Retina (tissue), 1 donor: ENCODE data around the gene ITIH1.
"Not testable (repeated sequence)": the region's sequence is repeated elsewhere in the genome, so short reads cannot be mapped to it uniquely, and the experiment has no call there.

ENCODE experiments used
- DNase-seq: peaks from one replicate; pipeline ENCODE4 v3.0.0-alpha.2; 2016

The ITIH1 gene

DNA sequence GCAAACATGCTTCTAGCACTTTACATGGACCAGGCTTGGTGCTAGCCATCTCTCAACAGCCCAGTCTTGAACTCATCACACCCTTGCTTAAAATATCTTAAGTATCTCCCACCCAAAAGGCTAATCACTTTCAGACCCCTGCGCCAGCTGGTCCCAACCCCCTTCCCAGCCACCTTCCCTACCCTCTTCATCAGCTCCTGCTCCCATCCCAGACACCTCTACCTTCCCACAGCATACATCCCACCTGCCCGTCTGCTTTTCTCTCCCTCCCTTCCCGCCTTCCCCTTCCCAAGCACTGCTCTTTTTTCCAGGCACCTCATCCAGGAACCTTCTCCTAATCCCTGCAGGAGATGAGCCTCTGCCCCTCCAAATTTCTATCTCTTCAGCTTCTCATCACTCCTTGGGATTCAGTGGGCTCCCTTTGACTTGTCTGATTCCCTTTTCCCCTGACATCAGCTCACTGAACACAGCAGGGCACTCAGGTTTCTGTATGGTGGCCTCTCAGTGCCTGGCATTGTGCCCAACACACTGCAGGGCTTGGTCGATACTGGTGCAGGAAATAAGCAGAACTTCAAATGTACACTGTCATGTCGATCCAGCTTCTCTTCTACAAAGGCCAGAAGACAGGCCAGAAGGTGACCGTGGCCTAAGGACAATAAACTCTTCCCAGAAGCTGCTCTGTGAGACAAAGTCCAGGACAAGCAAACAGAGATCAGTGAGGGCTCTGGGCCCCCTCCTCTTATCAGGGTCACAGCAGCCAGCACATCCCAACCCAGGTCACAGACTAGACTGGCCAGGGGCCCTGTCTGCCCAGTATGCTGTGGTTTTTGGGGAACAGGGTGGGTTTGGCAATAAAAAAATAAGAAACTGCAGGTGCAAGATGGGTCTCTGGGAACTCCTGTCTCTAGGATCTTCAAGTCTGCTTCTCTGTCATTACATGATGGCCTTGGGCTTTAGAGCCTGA is 2.2 kb upstream of the ITIH1 start:
- no peak for DNase-seq

- no peak for DNase-seq
Observed at GRCh38 chr3:52775877-52776276, 1.5 kb upstream of the ITIH1 start.

- not testable (repeated sequence) for DNase-seq
Observed at GRCh38 chr3:52776486-52776885, 913 bp upstream of the ITIH1 start.

DNA sequence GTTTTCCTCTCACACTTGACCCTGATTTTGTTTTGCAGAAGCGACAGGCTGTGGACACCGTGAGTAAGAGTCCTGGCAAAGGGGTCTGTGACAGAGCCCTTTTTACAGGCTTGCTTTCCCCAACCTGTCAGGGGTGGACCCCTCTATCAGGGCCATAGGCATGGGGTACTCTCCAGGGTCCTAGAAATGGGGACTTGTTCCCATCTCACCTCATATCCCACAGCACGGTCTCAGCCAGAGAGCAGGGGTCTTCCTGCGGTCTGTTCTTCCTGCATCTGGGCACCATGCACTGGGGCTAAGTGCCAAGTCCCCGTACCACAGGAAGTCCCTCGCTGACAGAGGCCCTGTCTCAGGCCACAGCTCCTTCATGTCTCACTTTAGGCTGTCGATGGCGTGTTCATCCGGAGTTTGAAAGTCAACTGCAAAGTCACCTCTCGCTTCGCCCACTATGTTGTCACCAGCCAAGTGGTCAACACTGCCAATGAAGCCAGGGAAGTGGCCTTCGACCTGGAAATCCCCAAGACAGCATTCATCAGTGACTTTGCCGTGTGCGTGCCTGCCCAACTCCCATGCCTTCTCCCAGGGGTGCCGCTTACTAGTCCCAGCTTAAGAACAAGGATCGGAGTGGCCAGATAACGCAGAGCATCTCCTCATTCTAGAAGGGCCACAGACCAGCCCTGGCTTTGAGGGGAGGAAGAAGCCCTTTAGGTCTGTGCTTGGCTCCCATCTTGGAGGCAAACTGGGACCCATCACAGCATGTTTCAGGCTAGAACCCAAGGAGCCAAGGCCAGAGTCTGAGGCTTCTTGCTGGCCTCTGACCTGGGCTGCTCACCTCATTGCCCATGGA is 783 bp downstream of the ITIH1 start:
- DNase-seq = no peak

DNA sequence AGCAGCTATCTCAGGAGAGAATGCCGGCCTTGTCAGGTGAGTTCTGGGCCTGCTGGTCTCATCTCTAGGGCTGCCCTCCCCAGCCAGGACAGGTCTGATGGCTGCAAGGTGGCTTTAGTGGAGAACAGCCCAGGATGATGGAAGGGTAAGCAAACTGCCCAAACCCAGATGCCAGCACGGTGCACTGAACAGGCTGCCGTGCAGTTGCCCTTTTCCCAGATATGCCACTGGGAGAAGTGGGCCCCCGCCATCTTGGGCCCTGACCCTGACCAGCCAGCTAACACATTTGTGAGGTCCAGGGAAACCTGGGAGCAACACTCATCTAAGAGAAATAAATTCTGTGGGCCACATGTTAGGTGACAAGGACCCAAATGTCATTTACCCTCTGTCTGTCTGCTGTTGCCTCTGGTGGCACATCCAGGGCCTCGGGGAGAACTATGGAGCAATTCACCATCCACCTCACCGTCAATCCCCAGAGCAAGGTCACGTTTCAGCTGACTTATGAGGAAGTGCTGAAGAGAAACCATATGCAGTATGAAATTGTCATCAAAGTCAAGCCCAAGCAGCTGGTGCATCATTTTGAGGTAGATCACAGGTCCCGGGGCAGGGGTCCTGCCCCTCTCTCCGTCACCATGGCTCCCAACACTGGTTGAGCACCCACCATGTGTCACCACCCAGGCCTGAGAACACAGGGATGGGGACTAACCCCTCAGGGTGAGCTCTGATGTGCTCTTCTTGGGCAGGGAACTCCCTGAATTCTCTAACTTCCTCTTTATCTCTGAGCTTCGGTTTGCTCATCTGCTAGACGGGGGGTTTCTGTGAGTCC is 1.8 kb downstream of the ITIH1 start:
- DNase-seq = no peak

DNA sequence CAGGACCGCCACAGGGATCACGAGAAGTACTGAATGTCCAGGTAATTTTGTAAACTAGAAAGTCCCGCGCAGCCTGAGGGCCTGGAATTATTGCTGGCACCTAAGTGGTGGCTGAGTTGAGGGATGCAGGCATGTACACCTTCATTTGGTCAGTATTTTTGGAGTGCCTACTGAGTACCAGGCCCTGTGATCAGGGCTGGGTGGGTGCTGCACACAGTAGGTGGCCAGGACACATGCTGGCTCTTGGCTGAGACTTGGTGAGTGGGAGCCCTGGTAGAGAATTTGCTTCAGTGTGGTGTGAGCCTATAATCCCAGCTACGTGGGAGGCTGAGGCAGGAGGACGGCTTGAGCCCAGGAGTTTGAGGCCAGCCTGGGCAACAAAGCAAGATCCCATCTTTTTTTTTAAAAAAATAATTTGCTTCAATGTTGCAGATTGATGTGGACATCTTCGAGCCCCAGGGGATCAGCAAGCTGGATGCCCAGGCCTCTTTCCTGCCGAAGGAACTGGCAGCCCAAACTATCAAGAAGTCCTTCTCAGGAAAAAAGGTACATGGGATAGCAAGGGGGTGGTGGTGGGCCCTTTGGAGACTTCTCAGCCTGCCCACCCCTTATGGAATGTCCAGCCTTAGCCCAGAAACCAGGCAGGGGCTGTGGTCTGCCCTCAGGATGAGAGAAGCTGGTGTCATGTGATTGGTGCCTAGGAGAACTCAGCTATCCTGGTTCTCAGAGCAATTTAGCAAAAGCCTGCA is 2.6 kb downstream of the ITIH1 start:
- DNase-seq = no peak

GRCh38 chr3:52781741-52782140 is 4.3 kb downstream of the ITIH1 start:
- DNase-seq = no peak

GRCh38 chr3:52782412-52783210 is 5.2 kb downstream of the ITIH1 start:
- no peak for DNase-seq

DNA sequence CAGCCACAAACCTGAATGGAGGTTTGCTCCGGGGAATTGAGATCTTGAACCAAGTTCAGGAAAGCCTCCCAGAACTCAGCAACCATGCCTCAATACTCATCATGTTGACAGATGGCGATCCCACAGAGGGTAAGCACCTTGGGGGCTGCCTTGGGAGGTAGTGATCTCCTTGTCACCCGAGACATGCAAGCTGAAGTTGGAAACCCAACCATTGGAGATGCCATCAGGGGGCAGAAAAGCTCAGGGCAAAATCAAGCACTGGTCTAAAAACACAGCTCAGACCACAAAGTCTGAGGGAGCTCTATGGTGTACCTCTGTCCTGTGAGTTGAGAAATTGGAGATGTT is 5.8 kb downstream of the ITIH1 start:
- DNase-seq = no peak

DNA sequence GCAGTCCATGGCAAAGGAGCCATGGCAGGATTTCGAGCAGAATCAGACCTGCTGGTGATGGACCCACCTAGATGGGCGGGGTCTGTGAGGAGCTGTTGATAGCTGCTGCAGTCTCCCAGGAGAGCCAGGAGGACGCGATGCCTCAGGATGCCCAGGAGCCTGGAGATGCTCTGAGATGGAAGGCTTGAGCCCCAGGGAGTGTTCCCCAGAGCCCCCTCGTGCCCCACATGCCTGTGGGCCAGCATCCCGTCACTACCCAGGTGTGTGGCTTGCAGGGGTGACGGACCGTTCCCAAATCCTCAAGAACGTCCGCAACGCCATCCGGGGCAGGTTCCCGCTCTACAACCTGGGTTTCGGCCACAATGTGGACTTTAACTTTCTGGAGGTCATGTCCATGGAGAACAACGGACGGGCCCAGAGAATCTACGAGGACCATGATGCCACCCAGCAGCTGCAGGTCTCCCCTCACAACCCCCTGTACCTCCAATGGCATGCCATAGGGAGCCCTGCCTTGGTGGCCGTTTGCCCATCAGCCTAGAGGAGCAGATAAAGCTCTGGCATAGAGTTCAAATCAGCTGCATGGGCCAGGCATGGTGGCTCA is 6.7 kb downstream of the ITIH1 start:
- no peak for DNase-seq

- DNase-seq = no peak
Observed at GRCh38 chr3:52784931-52785590, 7.7 kb downstream of the ITIH1 start.

GRCh38 chr3:52786330-52787215 is 9.2 kb downstream of the ITIH1 start:
- no peak for DNase-seq

DNA sequence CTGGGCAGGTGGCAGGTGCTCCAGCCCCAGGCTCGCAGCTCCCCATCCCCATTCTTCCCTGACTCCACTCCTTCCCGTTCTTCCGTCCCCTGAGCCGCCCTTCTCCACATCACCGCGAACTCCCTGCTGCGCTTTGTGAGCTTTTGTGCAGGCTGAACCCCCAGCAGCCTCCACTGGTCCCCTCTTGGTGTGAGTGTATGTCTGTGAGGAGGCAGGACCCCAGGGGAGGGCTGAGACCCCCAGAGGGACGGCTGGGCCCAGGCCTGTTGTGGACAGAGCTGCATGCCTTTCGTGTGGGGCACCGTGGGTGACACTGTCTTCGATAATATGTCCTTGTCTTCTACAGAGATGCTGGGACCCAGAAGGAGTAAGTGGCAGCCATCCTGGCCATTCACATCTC is 9.8 kb downstream of the ITIH1 start:
- no peak for DNase-seq

GRCh38 chr3:52787672-52788625 is 10.6 kb downstream of the ITIH1 start:
- peak; percentile 48 for DNase-seq

DNA sequence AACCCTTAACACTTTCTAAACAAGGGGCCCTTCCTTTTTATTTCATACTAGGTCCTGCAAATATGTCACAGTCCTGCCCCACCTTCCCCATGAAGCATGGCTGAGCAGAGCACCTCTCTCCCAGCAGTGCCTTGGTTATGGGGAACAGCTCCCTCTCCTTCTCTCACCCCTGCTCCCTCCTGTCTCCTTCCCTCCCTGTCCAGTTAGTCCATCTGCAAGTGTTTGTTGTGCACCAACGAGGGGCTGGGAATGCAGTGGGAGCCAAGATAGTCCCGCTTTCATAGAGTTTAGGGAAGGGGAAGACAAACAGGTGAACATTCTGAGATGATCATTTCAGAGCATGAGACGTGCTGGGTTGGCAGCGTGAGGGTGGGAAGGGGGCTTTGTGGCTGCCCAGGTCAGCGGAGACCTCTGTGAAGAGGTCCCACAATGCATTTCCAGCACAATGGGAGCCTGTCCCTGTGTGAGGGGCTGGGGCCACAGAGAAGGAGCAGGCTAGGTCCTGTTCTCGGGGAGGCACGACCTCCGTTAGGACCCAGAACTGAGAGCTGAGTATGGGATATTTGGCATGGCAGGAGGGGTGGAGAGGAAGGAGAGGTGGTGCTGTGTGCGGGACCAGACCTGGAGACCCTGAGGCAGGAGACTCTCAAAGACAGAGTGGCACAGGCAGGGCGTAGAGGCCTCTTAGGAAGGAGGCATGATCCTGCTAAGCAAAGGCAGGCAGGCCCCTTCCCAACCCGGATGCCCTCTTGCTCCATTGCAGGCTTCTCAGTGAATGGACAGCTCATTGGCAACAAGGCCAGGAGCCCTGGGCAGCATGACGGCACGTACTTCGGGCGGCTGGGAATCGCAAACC is 11.7 kb downstream of the ITIH1 start:
- no peak for DNase-seq

GRCh38 chr3:52789746-52790040 is 12.3 kb downstream of the ITIH1 start:
- no peak for DNase-seq

DNA sequence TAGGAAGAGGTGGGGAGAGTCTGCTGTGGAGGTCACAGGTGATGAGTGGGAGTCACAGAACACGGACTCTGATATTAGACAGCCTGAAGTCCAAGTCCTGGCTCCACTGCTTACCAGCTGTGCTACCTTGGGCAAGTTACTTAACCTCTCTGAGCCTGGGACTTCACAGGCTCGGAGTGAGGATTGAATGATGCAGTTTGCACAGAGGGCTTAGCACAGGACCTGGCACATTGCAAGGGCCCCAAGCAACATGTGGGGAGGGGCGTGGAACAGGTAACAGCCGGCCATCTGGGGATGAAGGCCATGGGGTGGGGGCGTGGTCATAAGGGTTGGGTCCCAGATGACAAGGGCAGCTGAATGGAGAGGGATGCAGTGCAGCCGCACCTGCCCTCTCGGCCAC is 12.9 kb downstream of the ITIH1 start:
- no peak for DNase-seq
